CD4-positive, alpha-beta T cell treated with Interleukin-4 for 4 hours (primary cell): ENCODE measurements around the gene MRGPRD.

Experiments
- DNase-seq: peaks from one replicate; pipeline ENCODE4 v3.0.0-alpha.2; 2020

Gene MRGPRD, protein sequence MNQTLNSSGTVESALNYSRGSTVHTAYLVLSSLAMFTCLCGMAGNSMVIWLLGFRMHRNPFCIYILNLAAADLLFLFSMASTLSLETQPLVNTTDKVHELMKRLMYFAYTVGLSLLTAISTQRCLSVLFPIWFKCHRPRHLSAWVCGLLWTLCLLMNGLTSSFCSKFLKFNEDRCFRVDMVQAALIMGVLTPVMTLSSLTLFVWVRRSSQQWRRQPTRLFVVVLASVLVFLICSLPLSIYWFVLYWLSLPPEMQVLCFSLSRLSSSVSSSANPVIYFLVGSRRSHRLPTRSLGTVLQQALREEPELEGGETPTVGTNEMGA

DNA sequence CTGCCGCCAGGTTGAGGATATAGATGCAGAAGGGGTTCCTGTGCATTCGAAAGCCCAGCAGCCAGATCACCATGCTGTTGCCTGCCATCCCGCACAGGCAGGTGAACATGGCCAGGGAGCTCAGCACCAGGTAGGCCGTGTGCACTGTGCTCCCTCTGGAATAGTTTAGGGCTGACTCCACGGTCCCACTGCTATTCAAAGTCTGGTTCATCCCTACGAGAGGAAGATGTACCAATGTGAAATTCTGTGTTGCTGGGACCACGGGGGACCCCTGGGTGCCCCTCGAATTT is at the start of gene MRGPRD:
TSS of gene MRGPRD (minus strand) at position 211 of the 290 bp plus-strand sequence. CDS start at position 211, 0 bp downstream.
- no peak for DNase-seq

DNA sequence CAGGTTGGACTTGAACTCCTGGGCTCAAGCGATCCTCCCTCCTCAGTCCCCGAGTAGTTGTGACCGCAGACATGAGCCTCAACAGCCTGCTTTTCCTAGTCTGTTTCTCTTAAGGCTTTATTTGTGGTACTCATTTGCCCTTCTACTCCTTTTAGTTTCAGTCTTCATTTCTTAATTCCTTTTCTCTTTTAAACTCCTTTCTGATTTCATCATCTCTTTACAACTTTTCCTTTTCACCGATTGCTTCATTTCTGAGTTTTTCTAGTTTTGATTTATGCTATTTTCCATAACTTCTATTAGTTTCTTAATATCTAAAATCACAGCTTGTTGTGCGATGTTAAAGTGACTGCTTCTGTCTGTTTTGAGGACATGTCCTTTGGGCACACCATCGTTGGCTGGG is 49.5 kb upstream of the MRGPRD start:
- DNase-seq, result no peak

DNA sequence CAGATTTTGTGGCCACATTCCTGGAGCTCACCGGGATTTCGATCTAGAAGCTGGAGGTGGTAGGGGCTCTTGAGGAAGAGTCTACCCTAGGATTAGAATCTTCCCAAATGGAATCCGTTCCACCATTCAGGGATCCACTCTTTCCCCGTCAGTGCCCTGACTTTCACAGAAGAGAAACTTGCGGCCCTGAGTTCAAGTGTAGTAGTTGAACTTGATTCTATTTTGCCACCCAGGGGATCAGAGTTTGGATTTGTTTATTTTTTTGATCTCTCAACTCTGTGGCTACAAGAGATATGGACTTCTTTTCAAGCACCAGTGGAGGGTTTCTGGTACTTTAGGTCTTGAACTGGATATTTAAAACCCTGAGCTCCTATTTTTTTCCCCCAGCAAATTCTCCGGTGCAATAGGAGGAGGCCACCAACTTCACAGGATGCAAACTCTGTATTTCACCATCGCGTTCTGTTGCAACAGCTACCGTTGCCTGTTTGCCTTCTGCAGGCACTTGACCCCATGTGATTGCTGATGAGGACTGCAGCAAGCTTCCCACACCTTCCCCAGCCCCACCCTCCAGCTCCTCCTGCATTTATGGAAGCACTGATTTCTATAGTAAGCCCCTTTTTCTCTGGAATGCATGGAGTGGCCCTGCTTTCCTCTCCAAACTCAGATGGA is 47.1 kb upstream of the MRGPRD start:
- no peak for DNase-seq

DNA sequence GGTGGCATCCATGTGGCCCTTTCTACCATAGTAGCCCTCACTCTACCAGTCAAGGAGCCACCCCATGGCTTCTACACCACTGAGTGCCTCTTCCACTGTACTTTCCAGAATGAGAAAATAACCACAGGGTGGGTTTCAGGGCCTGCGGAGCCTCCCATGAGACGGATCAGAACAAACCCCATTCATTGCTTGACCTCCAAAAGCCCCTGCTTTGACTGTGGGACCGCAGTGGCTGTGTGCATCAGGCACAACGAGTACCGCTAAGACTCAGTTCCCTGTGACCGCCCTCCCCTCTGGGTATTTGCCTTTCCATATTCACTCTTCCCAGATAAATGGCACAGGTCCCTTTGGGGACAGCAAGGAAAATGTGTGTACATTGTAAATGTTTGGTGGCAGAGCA is 43.7 kb upstream of the MRGPRD start:
- DNase-seq, result no peak

DNA sequence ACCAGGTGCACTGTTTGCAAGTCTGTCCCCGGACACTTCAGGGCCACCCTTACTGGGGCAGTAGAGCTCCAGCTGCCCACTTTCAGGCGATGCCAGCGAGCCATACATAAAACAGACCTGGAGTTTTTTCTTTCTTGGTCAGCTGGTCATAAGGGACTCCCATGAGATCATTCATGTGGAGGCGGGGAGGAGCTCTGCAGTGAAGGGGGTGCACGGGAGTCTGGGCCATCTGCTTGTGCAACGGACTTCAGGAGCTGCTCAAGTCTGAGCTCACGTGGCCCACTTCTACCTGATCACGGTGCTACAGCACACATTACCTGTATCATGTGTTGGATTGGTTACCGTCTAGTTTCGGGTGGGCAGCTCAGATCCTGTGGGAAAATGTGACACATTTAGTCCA is 41.5 kb upstream of the MRGPRD start:
- no peak for DNase-seq

DNA sequence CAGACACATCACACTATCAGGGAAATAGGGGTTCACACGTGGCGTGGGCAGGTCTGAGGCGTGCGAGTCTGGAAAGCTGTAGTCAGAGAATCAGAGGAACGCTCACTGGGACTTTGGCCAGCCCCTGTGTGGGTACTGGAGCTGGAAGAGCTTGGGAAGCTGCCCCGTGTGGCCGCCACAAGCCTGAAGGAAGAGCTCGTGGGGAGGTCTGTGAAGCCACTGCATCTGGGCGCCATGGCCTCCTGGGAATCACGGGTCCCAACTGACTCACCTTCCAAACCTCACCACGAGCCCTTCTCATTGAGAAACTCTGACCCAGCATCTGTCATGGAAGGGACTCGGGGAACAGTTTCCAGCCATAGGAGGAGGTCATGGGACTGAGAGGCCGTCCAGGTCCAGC is 38.1 kb upstream of the MRGPRD start:
- DNase-seq, result no peak

DNA sequence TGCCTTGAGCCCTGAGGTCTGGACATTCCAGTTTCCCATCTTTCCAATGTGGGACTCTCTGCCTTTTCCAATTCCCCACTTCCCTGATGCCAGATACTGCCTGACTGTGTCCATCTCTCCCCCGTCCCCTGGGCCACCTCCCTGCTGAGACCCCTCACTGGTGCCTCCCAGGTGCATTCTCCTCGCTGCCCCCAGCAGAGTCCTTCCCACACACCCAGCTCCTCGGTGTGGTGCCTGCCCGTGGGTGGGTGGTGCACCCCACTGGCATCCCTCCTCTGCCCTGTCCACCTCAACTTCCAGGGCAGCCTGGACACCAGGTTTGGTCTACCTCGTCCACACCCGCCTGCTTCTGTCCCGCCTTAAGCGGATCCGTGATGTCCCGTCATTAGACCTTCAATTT is 37.2 kb upstream of the MRGPRD start:
- no peak for DNase-seq

DNA sequence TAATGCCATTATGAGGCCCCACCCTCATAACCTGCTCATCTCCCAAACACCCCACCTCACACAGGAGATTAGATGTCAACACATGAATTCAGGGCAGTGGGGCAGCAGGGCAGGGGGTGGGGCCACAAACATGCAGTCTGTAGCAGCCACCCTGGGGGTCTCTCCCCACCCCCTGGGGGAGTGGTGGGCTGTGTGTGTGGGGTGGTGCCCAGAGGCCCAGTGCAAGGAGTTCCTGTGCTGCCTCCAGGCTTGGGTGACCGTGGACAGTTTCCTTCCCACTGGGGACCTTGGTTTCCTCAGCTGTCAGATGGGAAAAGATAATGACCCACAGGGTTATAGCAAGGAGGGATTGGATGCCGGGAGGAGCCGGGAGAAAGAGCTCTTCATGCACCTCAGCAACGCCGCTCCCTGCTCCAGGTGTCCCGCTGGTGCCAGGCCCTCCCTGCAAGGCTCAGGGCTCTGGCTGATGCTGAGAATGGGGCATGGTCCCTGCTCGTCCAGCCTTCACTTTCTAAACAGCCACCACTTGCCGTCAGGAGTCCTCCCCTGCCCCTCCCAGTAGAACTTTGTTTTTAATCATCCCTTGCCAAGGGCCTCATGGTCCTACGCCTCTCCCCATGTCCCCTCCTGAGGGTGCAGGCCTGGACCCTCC is 34.2 kb upstream of the MRGPRD start:
- no peak for DNase-seq

DNA sequence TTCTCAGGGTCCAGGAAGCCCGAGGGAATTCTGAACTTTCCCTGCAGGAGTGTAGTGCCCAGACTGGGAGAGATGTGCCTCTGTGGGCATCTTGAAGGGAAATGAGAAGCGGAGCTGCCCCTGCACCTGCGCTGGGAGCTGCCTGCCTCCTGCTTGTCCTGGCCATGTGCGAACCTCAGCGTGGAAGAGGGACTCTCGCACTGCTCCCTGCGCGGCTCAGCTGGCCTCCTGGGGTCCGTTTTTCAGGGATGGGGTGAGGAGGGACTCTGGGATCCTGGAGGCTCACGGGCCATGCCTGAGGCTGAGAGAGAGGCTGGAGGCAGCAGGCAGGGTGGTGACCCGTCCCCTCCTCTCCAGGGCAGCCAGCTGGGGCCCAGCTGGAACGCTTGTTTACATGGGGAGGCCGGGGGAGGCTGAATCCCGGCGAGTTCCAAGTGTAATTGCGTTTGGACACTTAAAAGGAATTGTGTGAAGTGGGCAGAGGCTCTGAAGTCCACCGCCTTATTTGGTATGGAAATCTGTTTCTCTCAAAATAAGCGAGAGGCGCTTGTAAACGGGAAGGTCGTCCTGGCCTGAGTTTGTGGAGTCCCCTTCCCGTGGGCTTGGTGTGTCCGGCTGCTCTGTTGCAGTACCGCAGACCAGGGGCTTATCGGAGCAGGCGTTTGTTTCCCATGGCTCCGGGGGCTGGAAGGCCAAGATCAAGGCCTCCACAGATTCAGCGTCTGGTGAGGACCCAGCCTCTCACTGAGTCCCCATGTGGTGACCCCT is 33.5 kb upstream of the MRGPRD start:
- no peak for DNase-seq

DNA sequence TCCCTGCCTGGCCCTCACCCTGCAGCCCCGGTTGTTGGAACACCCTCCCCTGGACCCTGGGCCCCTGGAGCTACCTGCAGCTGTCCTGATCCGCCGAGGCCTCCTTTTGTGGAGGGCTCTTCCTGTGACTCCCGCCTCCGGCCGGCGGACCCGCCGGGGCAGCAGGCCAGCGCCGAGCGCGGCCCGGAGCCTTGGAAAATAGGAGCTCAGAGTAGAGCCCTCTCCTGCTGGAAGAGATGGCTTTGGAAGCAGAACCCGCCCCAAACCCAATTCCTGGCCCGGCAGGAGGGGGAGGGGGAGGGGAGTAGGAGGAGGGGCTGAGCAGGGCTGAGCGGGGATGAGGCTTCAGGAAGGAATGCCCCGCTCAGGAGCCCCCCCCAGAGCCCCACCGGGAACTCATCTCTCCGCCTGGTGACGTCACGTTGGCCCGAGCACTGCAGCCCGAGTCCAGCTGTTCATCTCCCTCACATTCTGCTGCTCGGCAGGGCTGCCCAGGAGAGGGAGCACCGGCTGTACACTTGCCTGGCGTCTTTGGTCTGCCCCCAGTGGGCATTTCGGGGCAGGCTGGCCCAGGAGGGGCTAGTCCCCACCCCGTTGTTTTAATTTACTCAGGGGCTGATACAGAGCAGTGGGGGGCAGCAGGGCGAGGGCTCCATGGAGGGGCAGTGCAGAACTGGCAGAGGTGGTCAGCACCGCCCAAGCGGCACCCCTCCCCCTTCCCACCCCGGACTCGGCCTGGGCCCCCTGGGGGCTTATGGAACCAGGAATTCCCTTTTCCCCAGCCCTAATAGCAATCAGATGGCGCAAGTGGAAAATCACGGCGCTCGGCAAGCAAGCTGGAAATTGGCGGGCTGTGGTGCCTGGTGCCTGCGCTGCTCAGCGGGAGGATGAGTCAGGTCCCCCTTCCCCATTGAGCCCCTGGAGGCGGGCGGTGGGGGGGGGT is 32.5 kb upstream of the MRGPRD start, which contains the start of gene MRGPRF:
TSS of gene MRGPRF (minus strand) at position 238 of the 943 bp plus-strand sequence. CDS start 3,345 bp downstream, outside the sequence.
- no peak for DNase-seq

DNA sequence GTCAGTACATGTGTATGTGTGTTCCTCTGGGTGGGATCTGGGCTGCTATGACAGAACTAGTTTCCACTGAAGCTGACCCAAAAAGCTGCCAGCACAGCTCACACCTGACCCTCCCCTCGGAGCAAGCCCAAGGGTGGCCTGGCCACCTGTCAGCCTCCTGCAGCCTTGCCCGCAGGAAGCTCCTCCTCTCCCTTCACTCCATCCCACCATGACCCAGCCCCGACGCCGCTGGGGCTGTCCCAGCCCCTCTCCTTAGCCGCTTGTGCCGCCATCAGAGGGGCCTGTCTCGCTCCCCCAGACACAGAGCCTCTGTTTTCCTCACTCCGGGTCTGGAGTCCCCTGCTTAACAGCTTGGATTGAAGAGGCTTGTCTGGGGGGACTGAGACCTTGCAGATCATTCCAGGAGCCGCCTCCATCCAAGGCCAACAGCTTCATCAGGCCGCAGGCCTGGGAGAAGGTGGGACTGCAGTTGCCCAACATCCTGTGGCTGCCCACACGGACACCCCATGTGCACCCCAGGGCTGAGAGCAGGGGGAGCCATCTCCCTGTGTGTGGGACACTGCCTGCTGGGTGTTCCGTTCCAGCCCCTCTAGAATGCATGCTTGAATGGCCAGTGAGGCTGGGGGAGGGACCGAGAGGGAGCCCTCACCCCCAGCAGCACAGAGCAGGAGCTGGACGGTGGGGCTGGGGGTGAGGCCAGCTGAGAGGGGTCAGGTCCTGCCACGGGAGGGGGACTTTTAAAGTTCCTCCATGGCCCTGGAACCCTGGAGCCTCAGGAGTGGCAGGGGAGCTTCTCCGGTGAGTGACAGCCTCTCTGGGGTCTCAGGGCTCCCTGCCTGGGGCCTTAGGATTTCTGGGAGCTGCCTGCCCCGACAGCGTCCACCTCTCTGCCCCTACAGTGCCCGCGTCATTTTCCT is 31.6 kb upstream of the MRGPRD start:
- no peak for DNase-seq

DNA sequence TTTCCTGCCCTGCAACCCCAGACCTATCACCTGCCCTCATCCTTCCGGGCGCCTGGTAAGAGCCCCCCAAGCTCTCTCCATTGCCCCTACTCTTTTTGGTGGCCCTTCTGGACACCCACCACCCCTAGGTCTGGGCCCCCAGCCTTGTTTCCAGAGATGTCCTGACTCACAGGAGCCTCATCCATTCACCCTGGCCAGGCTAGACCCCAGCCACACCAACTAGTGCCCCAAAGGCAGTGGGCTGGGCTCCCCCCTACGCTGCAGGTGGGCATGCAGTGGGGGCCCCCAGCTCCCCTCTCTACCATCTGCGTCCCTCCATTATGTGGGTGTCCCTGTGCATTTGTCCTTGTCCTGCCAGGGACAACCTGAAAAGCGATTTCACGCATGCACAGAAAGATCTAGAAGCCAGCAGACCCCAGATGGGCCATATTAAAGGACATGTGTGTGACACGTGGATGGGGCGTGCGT is 30.9 kb upstream of the MRGPRD start:
- no peak for DNase-seq

DNA sequence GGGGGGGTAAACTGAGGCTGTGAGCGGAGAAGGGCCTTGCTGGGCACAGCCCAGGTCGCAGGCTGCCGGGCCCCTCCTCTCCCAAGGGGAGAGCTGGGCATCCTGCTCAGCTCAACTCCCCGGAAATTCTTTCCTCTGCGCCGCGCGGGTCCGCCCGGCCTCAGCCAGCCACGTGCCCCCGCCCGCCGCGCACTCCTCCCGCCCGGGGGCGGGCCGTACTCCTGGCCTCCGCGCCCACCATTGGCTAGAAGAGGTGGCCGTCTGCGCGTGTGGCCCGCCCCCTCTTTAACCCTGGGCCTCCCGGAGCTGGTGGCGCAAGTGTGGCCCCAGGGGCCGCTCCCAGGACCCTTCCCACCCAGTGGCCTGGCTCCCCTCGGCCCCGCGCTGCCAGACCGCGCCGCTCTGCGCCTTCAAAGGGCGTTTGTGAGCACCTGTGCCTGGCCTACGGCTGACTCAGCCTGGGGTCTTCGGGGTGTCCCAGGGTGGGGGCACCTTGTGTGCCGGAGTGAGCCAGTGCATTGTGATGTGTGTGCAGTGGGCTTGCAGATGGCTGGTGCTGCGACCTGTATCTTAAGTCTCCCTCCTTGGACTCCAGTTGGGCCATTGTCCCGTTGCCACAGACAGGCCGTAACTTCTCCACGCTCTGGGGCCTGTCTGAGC is 30.3 kb upstream of the MRGPRD start:
- DNase-seq, result no peak

DNA sequence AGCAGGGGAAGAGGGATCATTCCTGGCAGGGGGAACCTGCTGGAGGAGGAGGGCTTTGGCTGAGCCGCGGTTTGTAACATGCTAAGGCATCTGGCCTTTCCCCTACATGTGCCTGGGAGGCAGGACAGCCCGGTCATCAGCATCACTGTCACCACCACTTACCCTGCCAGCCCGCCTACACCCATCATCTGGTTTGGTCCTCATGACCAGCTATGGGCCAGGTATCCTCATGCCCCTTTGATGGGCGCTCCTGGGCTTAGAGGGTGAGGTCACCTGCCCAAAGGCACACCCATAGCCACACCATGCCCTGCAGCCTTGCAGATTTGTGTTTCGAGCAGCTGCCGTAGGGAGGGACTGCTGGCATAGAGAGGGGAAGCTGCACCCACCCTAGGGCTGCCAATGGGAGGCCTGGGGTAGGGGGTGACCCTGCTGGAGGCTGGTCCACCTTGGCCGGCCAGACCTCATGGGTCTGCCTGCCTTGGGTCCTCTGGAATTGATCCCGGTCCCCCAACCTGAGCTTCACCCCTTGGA is 29.6 kb upstream of the MRGPRD start:
- no peak for DNase-seq

DNA sequence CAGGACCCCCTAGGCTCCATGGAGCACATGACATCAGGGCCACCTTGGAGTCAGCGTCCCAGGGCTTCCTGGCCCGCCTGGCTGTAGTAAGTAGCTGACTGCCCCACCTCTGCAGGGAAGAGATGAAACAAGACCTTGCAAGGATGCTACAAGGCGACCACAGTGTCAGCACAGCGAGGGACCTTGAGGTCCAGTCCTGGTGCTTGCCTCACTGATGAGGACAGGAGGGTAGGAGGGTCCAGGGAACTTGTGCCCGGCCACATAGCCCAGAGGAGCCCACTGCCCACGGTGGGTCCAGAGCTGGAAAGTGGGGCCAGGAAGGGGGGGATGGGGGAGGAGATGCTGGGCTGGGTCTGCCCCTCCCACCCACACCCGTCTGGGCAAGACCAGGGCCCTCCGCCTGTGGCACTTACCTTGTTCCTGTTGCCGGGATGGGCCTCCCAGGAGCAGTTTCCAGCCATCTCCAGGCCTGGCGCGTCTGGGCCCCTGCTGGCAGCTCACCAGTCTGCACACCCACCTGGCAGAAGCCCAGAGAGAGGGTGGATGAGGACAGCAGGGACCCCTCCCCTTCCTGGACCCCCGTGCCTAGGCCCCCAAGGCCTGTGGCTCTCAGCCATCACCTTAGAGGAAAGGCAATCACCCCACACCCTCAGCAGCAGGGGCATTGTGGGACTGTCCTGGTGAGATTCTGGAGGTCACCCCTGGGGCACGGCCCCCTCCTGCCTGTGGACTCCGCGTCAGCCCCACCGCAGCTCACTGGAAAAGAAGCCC is 28.8 kb upstream of the MRGPRD start:
- no peak for DNase-seq

DNA sequence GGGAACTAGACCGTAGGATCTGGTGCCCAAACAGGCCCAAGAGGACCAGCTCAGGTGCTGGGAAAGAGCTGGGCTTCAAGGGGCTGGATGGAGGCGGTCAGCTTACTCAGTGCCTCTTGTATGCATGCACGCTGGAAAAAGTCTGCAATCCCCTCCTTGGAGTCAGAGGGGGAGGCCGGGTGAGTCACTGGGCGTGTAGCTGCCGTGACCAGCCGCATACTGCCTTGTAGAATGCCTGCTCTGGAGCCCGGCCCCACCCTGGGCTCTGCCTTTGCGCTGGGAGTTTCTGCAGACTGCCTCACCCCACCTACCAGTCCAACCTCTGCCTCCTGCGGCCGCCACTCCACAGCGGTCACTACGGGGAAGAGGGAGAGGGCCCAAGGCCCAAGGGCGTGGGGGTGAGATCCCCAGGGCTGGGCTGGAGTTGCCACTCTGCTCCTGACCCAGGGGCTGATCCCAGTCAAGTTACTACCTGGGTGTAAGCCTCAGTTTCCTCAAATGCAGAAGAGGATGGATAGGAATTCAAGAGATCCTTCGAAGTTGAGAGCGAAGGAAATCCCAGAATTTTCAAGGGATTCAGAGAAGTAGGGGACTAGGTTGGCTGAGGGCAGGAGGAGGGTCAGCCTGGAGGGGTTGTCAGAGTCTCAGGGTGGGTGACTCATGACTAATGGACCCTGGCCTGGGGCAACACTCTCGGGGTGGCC is 28.1 kb upstream of the MRGPRD start:
- DNase-seq, result no peak

DNA sequence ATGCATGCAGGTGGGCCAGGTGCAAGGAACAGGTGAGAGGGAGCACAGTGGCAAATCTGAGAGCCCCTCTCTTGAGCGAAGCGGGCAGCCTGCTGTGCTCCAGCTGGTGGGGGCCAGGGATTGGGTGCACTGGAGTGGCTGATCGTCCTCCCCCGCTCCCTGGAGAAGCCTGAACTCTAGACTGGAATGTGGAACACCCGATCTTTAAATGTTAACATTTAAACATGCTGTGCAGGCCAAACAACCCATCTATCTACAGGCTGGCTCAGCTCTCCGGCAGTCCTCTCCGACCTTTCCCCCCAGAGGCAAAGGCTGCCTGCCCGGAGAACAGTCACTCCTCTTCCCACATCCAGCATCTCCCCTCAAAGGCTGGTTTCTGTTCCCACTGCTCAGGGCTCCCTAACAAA is 27.2 kb upstream of the MRGPRD start:
- no peak for DNase-seq

DNA sequence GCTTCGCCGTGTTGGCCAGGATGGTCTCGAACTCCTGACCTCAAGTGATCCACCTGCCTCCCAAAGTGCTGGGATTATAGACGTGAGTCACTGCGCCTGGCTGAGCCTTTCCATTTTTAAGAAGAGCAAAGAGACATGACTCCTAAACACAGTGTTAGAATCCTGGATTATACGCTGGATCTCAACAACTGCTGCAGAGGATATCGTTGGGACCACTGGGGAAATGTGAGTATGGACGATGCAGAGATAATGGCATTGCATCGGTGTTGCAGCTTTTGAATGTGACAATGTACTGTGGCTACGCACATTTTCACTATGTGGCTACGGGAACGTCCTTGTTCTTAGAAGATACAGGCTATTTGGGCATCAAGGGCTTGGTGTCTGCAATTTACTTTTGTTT is 26.0 kb upstream of the MRGPRD start:
- DNase-seq, result no peak
